Stimulated activated CD8-positive, alpha-beta memory T cell treated with anti-CD3 and anti-CD28 coated beads, Interleukin-12 subunit alpha, Interleukin-12 subunit beta, amount 100 ng/mL, for 1 hour (primary cell): ENCODE measurements around the gene CDCA7L.
"Not testable (repeated sequence)": the region's sequence is repeated elsewhere in the genome, so short reads cannot be mapped to it uniquely, and the experiment has no call there.

ENCODE experiments used
- DNase-seq: peaks from one replicate; pipeline ENCODE4 v3.0.0-alpha.2; 2020; ENCODE audit warnings: low read depth

Gene CDCA7L

GRCh38 chr7:21910253-21910652, 35.4 kb downstream of the CDCA7L start:
- no peak for DNase-seq

GRCh38 chr7:21908746-21909145, 37.0 kb downstream of the CDCA7L start:
- DNase-seq: no peak

- DNase-seq: no peak
Measured at GRCh38 chr7:21903020-21903786, 42.5 kb downstream of the CDCA7L start.

- no peak for DNase-seq
Measured at GRCh38 chr7:21902240-21902639, 43.5 kb downstream of the CDCA7L start.

GRCh38 chr7:21898265-21898930, 47.3 kb downstream of the CDCA7L start:
- DNase-seq: no peak

- no peak for DNase-seq
Measured at GRCh38 chr7:21893401-21893800, 52.3 kb downstream of the CDCA7L start.

- no peak for DNase-seq
Measured at GRCh38 chr7:21891291-21891690, 54.4 kb downstream of the CDCA7L start.

GRCh38 chr7:21887779-21888178, 57.9 kb downstream of the CDCA7L start:
- DNase-seq: no peak

- DNase-seq: no peak
Measured at GRCh38 chr7:21887353-21887752, 58.3 kb downstream of the CDCA7L start.

GRCh38 chr7:21886396-21886795, 59.3 kb downstream of the CDCA7L start:
- no peak for DNase-seq

GRCh38 chr7:21884496-21884895, 61.2 kb downstream of the CDCA7L start:
- DNase-seq: no peak

- not testable (repeated sequence) for DNase-seq
Measured at GRCh38 chr7:21883501-21883900, 62.2 kb downstream of the CDCA7L start.

- DNase-seq: no peak
Measured at GRCh38 chr7:21883069-21883468, 62.6 kb downstream of the CDCA7L start.

- no peak for DNase-seq
Measured at GRCh38 chr7:21869785-21870402, 75.8 kb downstream of the CDCA7L start.

GRCh38 chr7:21868576-21868850, 77.2 kb downstream of the CDCA7L start:
- no peak for DNase-seq

GRCh38 chr7:21867816-21868575, 77.7 kb downstream of the CDCA7L start:
- no peak for DNase-seq

GRCh38 chr7:21867226-21867625, 78.5 kb downstream of the CDCA7L start:
- DNase-seq: no peak

GRCh38 chr7:21866731-21867130, 79.0 kb downstream of the CDCA7L start:
- DNase-seq: no peak

- DNase-seq: not testable (repeated sequence)
Measured at GRCh38 chr7:21865631-21866204, 80.0 kb downstream of the CDCA7L start.

- DNase-seq: no peak
Measured at GRCh38 chr7:21851559-21851967, 94.1 kb downstream of the CDCA7L start.
